H9 (cell line): Measurements from ENCODE around the gene NFATC1. TPM values are rescaled to one million over a fixed set of nuclear protein-coding genes. Genes with fewer than 3 reads are reported as not detected.

Experiments used
- DNase-seq: peaks from one replicate; pipeline ENCODE4 v3.0.0-alpha.2; 2017
- H2AFZ ChIP-seq: one replicate; pipeline ENCODE4 v1.6.1; 2013; ENCODE audit warnings: mild to moderate bottlenecking, low read length, control low read depth, moderate library complexity
- H2AK5ac ChIP-seq: 2 replicates; pipeline ENCODE4 v1.6.1; 2013; ENCODE audit warnings: low read length, control low read depth, mixed read lengths; ENCODE audit not compliant: insufficient read length
- H2BK120ac ChIP-seq: one replicate; pipeline ENCODE4 v1.6.1; 2013; ENCODE audit warnings: low read depth, mild to moderate bottlenecking, low read length, control low read depth, inconsistent platforms; ENCODE audit not compliant: poor library complexity, severe bottlenecking
- H2BK12ac ChIP-seq: 2 replicates; pipeline ENCODE4 v1.6.1; 2013; ENCODE audit warnings: low read length, control low read depth, mixed read lengths, low read depth; ENCODE audit not compliant: insufficient read length
- H2BK15ac ChIP-seq: 2 replicates; pipeline ENCODE4 v1.6.1; 2013; ENCODE audit warnings: low read depth, low read length, control low read depth
- H2BK20ac ChIP-seq: one replicate; pipeline ENCODE4 v1.6.1; 2013; ENCODE audit warnings: low read depth, mild to moderate bottlenecking, low read length, control low read depth, inconsistent platforms; ENCODE audit not compliant: poor library complexity, severe bottlenecking
- H2BK5ac ChIP-seq: 2 replicates; pipeline ENCODE4 v1.6.1; 2013; ENCODE audit warnings: low read length, control low read depth, mixed read lengths; ENCODE audit not compliant: insufficient read length
- H3K14ac ChIP-seq: 2 replicates; pipeline ENCODE4 v1.6.1; 2013; ENCODE audit warnings: low read length, control low read depth; ENCODE audit not compliant: insufficient read depth
- H3K18ac ChIP-seq: 2 replicates; pipeline ENCODE4 v1.6.1; 2013; ENCODE audit warnings: low read depth, mild to moderate bottlenecking, mixed read lengths, low read length, control low read depth; ENCODE audit not compliant: insufficient read length
- H3K23ac ChIP-seq: 2 replicates; pipeline ENCODE4 v1.6.1; 2013; ENCODE audit warnings: low read length, control low read depth, mixed read lengths, low read depth; ENCODE audit not compliant: insufficient read length
- H3K23me2 ChIP-seq: 2 replicates; pipeline ENCODE4 v1.6.1; 2013; ENCODE audit warnings: low read depth, mild to moderate bottlenecking, mixed read lengths, low read length, control low read depth; ENCODE audit not compliant: insufficient read length, poor library complexity, severe bottlenecking
- H3K27ac ChIP-seq: 2 replicates; pipeline ENCODE4 v1.5.1; 2013; ENCODE audit warnings: low read length, control low read depth, mixed read lengths, low read depth; ENCODE audit not compliant: insufficient read length
- H3K27me3 ChIP-seq: 2 replicates; pipeline ENCODE4 v1.6.1; 2013; ENCODE audit warnings: low read length, control low read depth, inconsistent platforms; ENCODE audit not compliant: insufficient read depth
- H3K4ac ChIP-seq: 2 replicates; pipeline ENCODE4 v1.6.1; 2013; ENCODE audit warnings: low read depth, mild to moderate bottlenecking, control low read depth, inconsistent platforms, low read length, moderate library complexity
- H3K4me1 ChIP-seq: 2 replicates; pipeline ENCODE4 v1.6.1; 2013; ENCODE audit warnings: low read length, control low read depth, inconsistent platforms; ENCODE audit not compliant: insufficient read depth
- H3K4me2 ChIP-seq: 2 replicates; pipeline ENCODE4 v1.6.1; 2013; ENCODE audit warnings: low read length, control low read depth, mixed read lengths; ENCODE audit not compliant: insufficient read length, insufficient read depth
- H3K56ac ChIP-seq: 2 replicates; pipeline ENCODE4 v1.6.1; 2013; ENCODE audit warnings: low read depth, mild to moderate bottlenecking, mixed read lengths, low read length, control low read depth; ENCODE audit not compliant: insufficient read length
- H3K79me1 ChIP-seq: 2 replicates; pipeline ENCODE4 v1.6.1; 2013; ENCODE audit warnings: low read depth, mild to moderate bottlenecking, moderate library complexity, low read length, control low read depth, inconsistent platforms; ENCODE audit not compliant: insufficient read depth, poor library complexity, severe bottlenecking
- H3K79me2 ChIP-seq: 2 replicates; pipeline ENCODE4 v1.6.1; 2013; ENCODE audit warnings: low read length, control low read depth, inconsistent platforms; ENCODE audit not compliant: insufficient read depth
- H3K9ac ChIP-seq: 2 replicates; pipeline ENCODE4 v1.6.1; 2013; ENCODE audit warnings: low read length, control low read depth, mixed read lengths; ENCODE audit not compliant: insufficient read length; ENCODE audit errors: extremely low read depth
- H3K9me3 ChIP-seq: one replicate; pipeline ENCODE4 v1.6.1; 2013; ENCODE audit warnings: low read depth, low read length, inconsistent platforms; ENCODE audit not compliant: control insufficient read depth
- H3T11ph ChIP-seq: one replicate; pipeline ENCODE4 v1.6.1; 2013; ENCODE audit warnings: mild to moderate bottlenecking, low read length, control low read depth, inconsistent platforms
- H4K20me1 ChIP-seq: one replicate; pipeline ENCODE4 v1.6.1; 2013; ENCODE audit not compliant: control insufficient read depth, insufficient read length, insufficient read depth
- H4K5ac ChIP-seq: 2 replicates; pipeline ENCODE4 v1.6.1; 2013; ENCODE audit warnings: low read depth, mild to moderate bottlenecking, mixed read lengths, low read length, control low read depth; ENCODE audit not compliant: insufficient read length
- H4K8ac ChIP-seq: replicated peaks from 2 replicates; pipeline ENCODE4 v1.6.1; 2013; ENCODE audit warnings: low read length, control low read depth, mixed read lengths, low read depth; ENCODE audit not compliant: insufficient read length
- H4K91ac ChIP-seq: 2 replicates; pipeline ENCODE4 v1.6.1; 2013; ENCODE audit warnings: low read depth, mild to moderate bottlenecking, moderate library complexity, mixed read lengths, low read length, control low read depth; ENCODE audit not compliant: insufficient read length
- H3K27ac Mint-ChIP-seq, 3 experiments: 2 replicates in 2 of 3; 3 replicates in 1 of 3; pipeline ENCODE4 v1.8.0; 2020 to 2021; ENCODE audit warnings: mixed read lengths in 3 of 3, mild to moderate bottlenecking in 1 of 3, moderate library complexity in 1 of 3
- H3K27me3 Mint-ChIP-seq: 2 replicates; pipeline ENCODE4 v1.8.0; 2021; ENCODE audit warnings: low read depth, mild to moderate bottlenecking, moderate library complexity, mixed read lengths
- H3K36me3 Mint-ChIP-seq, 3 experiments: 2 replicates in 2 of 3; 3 replicates in 1 of 3; pipeline ENCODE4 v1.8.0; 2020 to 2021; ENCODE audit warnings: low read depth in 3 of 3, mixed read lengths in 3 of 3; ENCODE audit not compliant: insufficient read depth in 1 of 3
- H3K4me1 Mint-ChIP-seq, 2 experiments: 2 replicates each; pipeline ENCODE4 v1.8.0; 2020; ENCODE audit warnings: mixed read lengths in 2 of 2
- H3K4me3 Mint-ChIP-seq, 2 experiments: 2 replicates in 1 of 2; 3 replicates in 1 of 2; pipeline ENCODE4 v1.8.0; 2020 to 2021; ENCODE audit warnings: mild to moderate bottlenecking in 2 of 2, mixed read lengths in 2 of 2, moderate library complexity in 1 of 2
- H3K9me3 Mint-ChIP-seq, 2 experiments: 2 replicates in 1 of 2; 3 replicates in 1 of 2; pipeline ENCODE4 v1.8.0; 2020; ENCODE audit warnings: mild to moderate bottlenecking in 2 of 2, mixed read lengths in 2 of 2, moderate library complexity in 1 of 2
- CTCF ChIP-seq: fragments of 200-600 bp; sonication (generic); conservative IDR thresholded peaks from 3 replicates; pipeline ENCODE4 v1.8.0; 2021; ENCODE audit warnings: antibody characterized with exemption, mild to moderate bottlenecking
- WGBS: extraction: QIAGEN DNeasy Blood & Tissue Kit; methylation state at CpG from one replicate; pipeline ENCODE4 v1.1.7; 2013; ENCODE audit warnings: missing lambda C conversion rate, low lambda C conversion rate, mixed read lengths; ENCODE audit not compliant: insufficient read length; ENCODE audit errors: extremely low coverage; 5-methylcytosine and 5-hydroxymethylcytosine counted together
- total RNA-seq: library from RNA; stranded (reverse); gene quantifications from 2 replicates; pipeline ENCODE4 v1.2.1, GENCODE V29; 2021

Gene NFATC1
- total RNA-seq, 1 experiment from 2014 or later: 5.5 TPM

GRCh38 chr18:79487801-79488201 lies 92.1 kb downstream of the NFATC1 start:
- H3K27me3 ChIP-seq: no peaks in the 10 kb centered on the region
- no peak overlapping the region for H2BK15ac ChIP-seq
- H3K79me2 ChIP-seq: no peaks in the 10 kb centered on the region
- no peak overlapping the region for H2BK5ac ChIP-seq
- no peaks in the 10 kb centered on the region for H3K4me1 ChIP-seq
- H3K27me3 Mint-ChIP-seq: no peaks in the 10 kb centered on the region; the same call in 1 of the 2 replicates
- H3K4ac ChIP-seq: no peak overlapping the region
- H3K9me3 Mint-ChIP-seq: no peaks in the 10 kb centered on the region
- no peaks in the 10 kb centered on the region for H3K23me2 ChIP-seq
- H4K8ac ChIP-seq: no peak overlapping the region
- H3K27ac ChIP-seq: no peak overlapping the region
- H3K27ac Mint-ChIP-seq: no peak overlapping the region
- no peaks in the 10 kb centered on the region for H3K9me3 ChIP-seq
- H3K14ac ChIP-seq: no peak overlapping the region
- no peak for DNase-seq
- no peak overlapping the region for H2AK5ac ChIP-seq
- H3K4me3 Mint-ChIP-seq: no peak overlapping the region
- H3K23ac ChIP-seq: no peak overlapping the region
- H2BK20ac ChIP-seq: no peak overlapping the region
- no peak overlapping the region for H3K9ac ChIP-seq
- no peak overlapping the region for H3T11ph ChIP-seq
- no peaks in the 10 kb centered on the region for H3K79me1 ChIP-seq
- no peak overlapping the region for H3K56ac ChIP-seq
- H2BK120ac ChIP-seq: no peak overlapping the region
- no peak overlapping the region for H4K5ac ChIP-seq
- H3K4me2 ChIP-seq: no peak overlapping the region
- no peaks in the 10 kb centered on the region for H3K36me3 Mint-ChIP-seq
- peaks cover 3% of the 10 kb centered on the region for H4K20me1 ChIP-seq
- peaks cover 4 to 8% of the 10 kb centered on the region in 2 experiments; a peak in 2 of 4 replicates for H3K4me1 Mint-ChIP-seq
- H2BK12ac ChIP-seq: no peak overlapping the region
- no peak overlapping the region for H4K91ac ChIP-seq
- no peak overlapping the region for H3K18ac ChIP-seq
- TF ChIP-seq CTCF: no peak
- no CpG with 5 or more reads among the region's 22 CpGs for WGBS
- H2AFZ ChIP-seq: no peak overlapping the region
